CD4-positive, alpha-beta T cell treated with Interleukin-2 at 100 ng/mL for 4 hours (primary cell): ENCODE measurements around the gene GNB1.
A peak's percentile ranks its signal among the peaks of the same experiment; 100 is the strongest.
"Not testable (repeated sequence)": the region's sequence is repeated elsewhere in the genome, so short reads cannot be mapped to it uniquely, and the experiment has no call there.

ENCODE experiments used
- DNase-seq: peaks from one replicate; pipeline ENCODE4 v3.0.0-alpha.2; 2020; ENCODE audit warnings: low spot score

GNB1 gene

DNA sequence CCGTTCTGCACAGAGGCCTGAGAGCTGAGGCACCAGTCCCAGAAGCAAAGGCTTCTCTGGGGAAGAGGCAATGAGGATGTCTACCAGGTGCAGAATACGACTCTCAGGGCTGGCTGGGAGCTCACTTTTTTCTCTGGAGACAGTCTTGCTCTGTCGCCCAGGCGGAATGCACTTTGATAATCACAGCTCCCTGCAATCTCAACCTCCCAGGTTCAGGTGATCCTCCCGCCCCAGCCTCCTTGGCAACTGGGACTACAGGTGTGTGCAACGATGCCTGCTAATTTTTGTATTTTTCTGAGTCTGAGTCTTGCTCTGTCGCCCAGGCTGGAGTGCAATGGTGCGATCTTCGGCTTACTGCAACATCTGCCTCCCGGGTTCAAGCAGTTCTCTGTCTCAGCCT is 130.2 kb downstream of the GNB1 start:
- DNase-seq, result no peak

DNA sequence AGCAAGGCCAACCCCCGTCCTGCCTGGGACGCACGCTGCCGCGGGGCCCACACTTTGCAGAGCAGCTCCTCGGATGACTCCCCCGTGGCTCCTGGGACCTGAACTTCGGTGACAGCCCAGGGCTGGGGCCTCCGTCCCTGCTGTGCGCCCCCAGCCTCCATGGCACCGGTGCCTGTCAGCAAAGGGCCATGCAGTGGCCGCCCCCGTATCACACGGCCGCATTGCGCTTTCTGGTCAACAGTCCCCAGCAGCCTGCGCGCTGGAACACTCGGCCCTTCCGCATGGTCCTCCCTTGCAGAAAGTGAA is 130.6 kb downstream of the GNB1 start:
- no peak for DNase-seq

GRCh38 chr1:1759456-1760344 is 131.2 kb downstream of the GNB1 start:
- no peak for DNase-seq

DNA sequence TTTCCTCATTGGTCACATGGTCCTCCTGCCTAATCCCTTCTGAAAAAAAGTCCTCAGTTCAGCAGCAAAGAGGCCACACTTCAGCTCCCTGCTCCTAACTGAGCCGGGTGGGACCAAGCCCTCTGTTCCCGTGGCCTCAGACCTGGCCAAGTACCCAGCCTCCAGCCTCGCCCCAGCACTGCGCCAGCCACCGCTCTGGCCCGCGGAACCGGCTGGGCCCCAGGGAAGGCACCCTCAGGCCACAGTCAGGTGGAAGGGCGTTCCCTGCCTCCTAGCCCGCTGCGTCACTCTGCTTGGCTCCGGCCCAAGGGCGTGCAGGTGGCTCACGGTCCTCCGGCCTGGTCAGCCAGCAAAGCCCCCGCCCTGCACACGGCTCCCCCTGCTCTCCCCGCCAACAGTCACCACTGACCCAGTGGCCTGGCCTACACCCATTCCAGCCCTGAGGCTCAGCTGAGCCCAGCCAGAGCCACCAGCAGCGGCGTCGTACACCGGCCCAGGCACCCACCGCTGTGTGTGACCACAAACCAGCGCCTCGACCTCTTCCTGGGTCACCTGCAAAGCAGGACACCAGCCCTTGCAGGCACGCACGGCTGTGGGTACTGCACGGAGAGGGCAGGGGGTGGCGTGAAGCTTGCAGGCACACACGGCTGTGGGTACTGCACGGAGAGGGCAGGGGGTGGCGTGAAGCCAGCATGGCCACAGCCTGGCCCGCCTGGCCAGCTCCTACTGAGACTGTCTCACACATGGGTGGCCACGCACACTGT is 132.0 kb downstream of the GNB1 start:
- DNase-seq, result no peak

DNA sequence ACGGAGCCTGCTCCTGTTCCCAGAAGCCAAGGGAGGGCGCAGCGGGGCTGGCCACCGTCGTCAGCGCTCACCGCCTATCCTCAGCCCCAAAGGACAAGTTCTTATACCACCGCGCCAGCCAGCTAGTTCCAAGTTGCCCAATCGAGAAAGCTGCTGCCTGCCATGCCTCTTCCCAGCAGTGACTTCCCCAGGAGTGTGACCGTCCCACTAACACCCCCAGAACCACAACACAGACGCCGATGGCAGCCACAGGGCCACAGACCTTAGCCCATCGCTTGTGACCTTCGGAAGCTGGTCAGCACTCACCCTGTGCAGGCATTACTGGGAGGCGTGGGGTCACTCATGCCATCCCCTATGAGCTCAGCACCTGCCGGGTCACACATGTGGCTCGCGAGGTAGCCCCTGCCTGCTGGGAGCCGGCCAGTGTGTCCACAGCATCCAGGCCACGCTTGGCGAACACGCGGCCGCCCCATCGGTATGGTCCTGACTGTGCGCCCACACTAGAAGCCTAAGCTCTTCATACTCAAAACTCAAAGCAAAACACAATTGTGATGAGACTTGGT is 132.7 kb downstream of the GNB1 start:
- no peak for DNase-seq

- no peak for DNase-seq
Observed at GRCh38 chr1:1757422-1758058, 133.3 kb downstream of the GNB1 start.

DNA sequence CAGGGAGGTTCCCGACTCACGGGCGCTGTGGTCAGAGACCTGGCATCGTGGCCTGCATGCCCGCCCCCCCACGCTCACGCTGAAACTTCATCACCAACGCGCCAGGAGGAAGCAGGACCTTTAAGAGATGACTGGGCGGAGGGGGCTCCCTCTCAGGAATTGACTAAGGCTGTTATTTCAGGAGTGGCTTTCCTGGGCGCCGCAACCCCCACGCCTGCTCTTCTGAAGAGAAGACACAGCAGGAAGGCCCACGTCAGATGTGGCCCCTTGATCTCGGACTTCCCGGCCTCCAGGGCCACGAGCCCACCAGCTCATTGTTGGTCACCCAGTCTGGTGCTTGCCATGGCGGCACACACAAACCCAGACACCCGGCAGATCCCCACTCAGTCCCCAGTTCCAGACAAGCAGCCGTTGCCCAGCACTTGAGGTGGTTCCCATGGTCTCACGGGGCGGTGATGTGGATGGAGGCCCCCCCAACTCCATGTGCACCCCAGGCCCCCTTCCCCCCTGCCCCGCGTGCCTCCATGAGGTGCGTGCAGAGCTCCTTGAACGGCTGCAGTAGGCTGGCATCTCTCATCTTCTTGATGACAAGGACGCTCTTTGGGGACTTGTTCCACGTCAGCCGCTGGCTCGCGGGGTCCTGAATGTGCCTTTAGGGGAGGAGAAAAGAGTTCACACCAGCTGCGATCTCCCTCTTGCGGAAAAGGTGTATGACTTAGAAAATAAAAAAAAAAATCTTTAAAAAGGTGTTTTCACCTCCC is 134.0 kb downstream of the GNB1 start:
- DNase-seq, result no peak

- no peak for DNase-seq
Observed at GRCh38 chr1:1755852-1756251, 135.0 kb downstream of the GNB1 start.

- DNase-seq, result no peak
Observed at GRCh38 chr1:1755426-1755825, 135.5 kb downstream of the GNB1 start.

DNA sequence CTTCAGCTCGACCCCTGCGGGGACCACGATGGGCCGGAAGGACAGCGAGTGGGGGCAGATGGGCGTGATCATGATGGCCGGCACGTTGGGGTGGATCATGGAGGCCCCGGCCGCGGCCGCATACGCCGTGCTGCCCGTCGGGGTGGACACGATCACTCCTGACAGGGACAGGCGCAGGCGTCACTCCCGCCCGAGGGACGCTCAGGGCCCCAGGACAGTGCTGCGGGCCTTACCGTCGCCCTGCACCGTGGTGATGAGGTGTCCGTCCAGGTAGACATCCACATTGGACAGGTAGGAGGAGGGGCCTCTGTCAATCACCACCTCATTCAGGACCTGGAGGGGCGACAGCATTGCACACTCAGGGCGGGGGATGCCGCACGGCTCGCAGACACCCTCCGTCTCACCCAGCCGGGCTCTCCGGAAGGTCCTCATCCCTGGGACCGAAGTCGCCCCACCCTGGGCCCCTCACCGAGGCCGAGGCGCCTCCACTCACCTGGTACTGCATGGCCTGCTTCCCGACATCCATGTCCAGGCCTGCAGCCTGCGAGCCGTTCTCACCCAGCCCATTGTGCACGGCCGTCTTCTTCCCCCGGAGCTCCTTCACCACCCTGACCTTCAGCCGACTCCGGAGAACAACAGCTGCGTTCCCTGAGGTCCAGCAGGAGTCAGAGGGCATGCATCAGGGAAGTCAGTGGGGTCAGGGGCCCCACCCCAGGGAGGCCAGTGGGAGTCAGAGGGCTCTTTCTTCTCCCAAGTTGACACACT is 136.7 kb downstream of the GNB1 start:
- no peak for DNase-seq

GRCh38 chr1:1753607-1754005 is 137.3 kb downstream of the GNB1 start:
- no peak for DNase-seq

GRCh38 chr1:1752636-1753606 is 138.0 kb downstream of the GNB1 start:
- DNase-seq, result no peak

DNA sequence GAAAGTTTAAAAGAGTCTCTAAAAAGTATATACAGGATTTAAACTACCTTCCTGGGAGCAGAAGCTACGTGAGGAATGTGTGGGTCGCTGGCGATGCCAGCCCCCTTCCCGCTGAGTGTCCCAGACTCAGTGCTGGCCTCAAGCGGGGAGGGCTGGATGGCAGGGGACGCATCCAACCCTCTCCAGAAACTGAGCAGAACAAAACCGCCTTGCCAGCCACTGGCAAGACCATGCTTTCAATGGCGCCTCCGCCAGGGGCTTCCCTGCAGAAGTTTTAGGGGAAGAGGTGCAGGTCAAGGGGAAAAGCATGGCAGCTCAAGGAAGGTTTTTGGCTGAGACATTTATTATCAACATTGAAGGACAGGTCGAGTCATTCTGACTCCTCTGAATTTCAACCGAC is 138.7 kb downstream of the GNB1 start:
- DNase-seq, result no peak

GRCh38 chr1:1749941-1750340 is 140.9 kb downstream of the GNB1 start:
- DNase-seq, result not testable (repeated sequence)

GRCh38 chr1:1748686-1749321 is 142.1 kb downstream of the GNB1 start:
- DNase-seq, result no peak

GRCh38 chr1:1746566-1746909 is 144.3 kb downstream of the GNB1 start:
- DNase-seq, result not testable (repeated sequence)

- peak; percentile 72 for DNase-seq
Observed at GRCh38 chr1:1745651-1746565, 145.0 kb downstream of the GNB1 start.

- DNase-seq, result not testable (repeated sequence)
Observed at GRCh38 chr1:1742529-1742928, 148.4 kb downstream of the GNB1 start.
